Peyer's patch (tissue), 4 donors: ENCODE measurements around the gene PTTG1IP.

Source experiments
- POLR2A ChIP-seq, 2 donors: fragments of 450-650 bp; IDR thresholded peaks; one replicate each; pipeline ENCODE4 v1.5.1; 2017; ENCODE audit warnings: antibody characterized with exemption in 2 of 2, mild to moderate bottlenecking in 2 of 2, moderate library complexity in 2 of 2
- TF ChIP-seq, protein P1 (sequence below), 6 experiments: fragments of 450-650 bp in 4 of 6; fragments of 200-600 bp in 2 of 6; sonication (generic) in 1 of 6; IDR thresholded peaks; one replicate each; pipeline ENCODE4 v1.5.1; 2017 to 2019; ENCODE audit warnings: antibody characterized with exemption in 6 of 6, mild to moderate bottlenecking in 3 of 6, moderate library complexity in 1 of 6

DNA sequence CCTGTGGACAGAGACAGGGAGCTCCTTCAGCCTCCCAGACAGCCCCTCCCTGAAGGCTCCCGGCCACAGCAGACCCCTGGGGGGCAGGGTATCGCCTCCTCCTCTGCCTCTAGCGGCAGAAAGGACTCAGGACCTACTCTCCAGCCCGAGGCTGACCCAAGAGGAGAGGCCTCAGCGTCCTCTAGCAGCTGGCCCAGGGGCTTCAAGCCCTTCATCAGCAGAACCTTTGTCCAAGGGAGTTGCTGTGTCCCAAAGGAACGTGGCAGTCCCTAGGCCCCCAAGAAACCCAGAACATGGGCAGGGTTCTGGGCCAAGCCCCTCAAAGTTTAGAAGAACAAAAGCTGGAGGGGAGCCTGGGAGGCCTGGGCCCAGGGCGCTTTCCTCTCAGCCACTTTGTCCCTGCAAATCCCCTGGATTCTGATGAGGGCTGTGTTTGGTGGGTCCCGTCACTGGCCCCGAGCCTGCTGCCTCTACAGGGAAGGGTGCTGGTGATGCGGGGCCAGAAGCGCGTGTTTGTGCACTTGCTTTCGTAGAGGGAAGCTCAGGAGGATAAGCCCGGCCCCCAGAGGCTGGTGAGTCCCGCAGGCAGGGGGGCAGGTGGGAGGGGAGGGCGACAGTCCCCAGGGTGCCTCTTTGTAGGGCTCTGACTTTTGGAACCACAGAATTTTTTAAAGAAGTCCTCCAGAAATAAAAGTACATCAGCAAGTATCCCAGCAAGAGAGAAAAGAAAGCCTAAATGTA, 33.9 kb upstream of the PTTG1IP start:
- TF ChIP-seq, protein P1, sequence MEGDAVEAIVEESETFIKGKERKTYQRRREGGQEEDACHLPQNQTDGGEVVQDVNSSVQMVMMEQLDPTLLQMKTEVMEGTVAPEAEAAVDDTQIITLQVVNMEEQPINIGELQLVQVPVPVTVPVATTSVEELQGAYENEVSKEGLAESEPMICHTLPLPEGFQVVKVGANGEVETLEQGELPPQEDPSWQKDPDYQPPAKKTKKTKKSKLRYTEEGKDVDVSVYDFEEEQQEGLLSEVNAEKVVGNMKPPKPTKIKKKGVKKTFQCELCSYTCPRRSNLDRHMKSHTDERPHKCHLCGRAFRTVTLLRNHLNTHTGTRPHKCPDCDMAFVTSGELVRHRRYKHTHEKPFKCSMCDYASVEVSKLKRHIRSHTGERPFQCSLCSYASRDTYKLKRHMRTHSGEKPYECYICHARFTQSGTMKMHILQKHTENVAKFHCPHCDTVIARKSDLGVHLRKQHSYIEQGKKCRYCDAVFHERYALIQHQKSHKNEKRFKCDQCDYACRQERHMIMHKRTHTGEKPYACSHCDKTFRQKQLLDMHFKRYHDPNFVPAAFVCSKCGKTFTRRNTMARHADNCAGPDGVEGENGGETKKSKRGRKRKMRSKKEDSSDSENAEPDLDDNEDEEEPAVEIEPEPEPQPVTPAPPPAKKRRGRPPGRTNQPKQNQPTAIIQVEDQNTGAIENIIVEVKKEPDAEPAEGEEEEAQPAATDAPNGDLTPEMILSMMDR (IDR thresholded peaks at IDR 0.05) = no peak
- TF ChIP-seq POLR2A (IDR thresholded peaks at IDR 0.05) = no peak
